Neuronal stem cell (in vitro differentiated cells): ENCODE data around the gene EBLN2.
A peak's percentile ranks its signal among the peaks of the same experiment; 100 is the strongest.

Experiments
- DNase-seq: peaks from one replicate; pipeline ENCODE4 v3.0.0-alpha.2; 2013; ENCODE audit warnings: low spot score
- H2AFZ ChIP-seq: one replicate; pipeline ENCODE4 v1.6.1; 2013; ENCODE audit warnings: mild to moderate bottlenecking, low read length, inconsistent platforms
- H2AK5ac ChIP-seq: 2 replicates; pipeline ENCODE4 v1.6.1; 2013; ENCODE audit warnings: low read depth, mild to moderate bottlenecking, inconsistent platforms, low read length, moderate library complexity, mixed read lengths
- H2BK120ac ChIP-seq: 2 replicates; pipeline ENCODE4 v1.6.1; 2013; ENCODE audit warnings: low read depth, mild to moderate bottlenecking, inconsistent platforms, low read length, moderate library complexity, mixed read lengths
- H2BK12ac ChIP-seq: one replicate; pipeline ENCODE4 v1.6.1; 2013; ENCODE audit warnings: low read length, inconsistent platforms
- H2BK15ac ChIP-seq: 2 replicates; pipeline ENCODE4 v1.6.1; 2013; ENCODE audit warnings: mild to moderate bottlenecking, low read length, inconsistent platforms, mixed read lengths
- H2BK5ac ChIP-seq: one replicate; pipeline ENCODE4 v1.6.1; 2013; ENCODE audit warnings: inconsistent platforms, mild to moderate bottlenecking, low read length, moderate library complexity
- H3K14ac ChIP-seq: one replicate; pipeline ENCODE4 v1.6.1; 2013; ENCODE audit warnings: low read length, inconsistent platforms
- H3K18ac ChIP-seq: 2 replicates; pipeline ENCODE4 v1.6.1; 2013; ENCODE audit warnings: low read length, inconsistent platforms
- H3K23ac ChIP-seq: 2 replicates; pipeline ENCODE4 v1.6.1; 2013; ENCODE audit warnings: low read depth, mild to moderate bottlenecking, mixed read lengths, low read length, inconsistent platforms; ENCODE audit not compliant: poor library complexity
- H3K27ac ChIP-seq: replicated peaks from 3 replicates; pipeline ENCODE4 v1.5.1; 2013; ENCODE audit warnings: low read length, inconsistent platforms
- H3K27me3 ChIP-seq, 3 experiments: 2 replicates each; pipeline ENCODE4 v1.6.1; 2013; ENCODE audit warnings: low read length in 3 of 3, mild to moderate bottlenecking in 2 of 3, inconsistent platforms in 1 of 3, low read depth in 1 of 3, mixed read lengths in 1 of 3, moderate library complexity in 1 of 3; ENCODE audit not compliant: control insufficient read depth in 3 of 3, insufficient read depth in 3 of 3
- H3K36me3 ChIP-seq, 2 donors: replicated peaks in 1 of 2; 2 replicates each; pipeline ENCODE4 v1.6.1; 2013; ENCODE audit warnings: low read length in 2 of 2; ENCODE audit not compliant: control insufficient read depth in 2 of 2, insufficient read depth in 2 of 2
- H3K4ac ChIP-seq: 2 replicates; pipeline ENCODE4 v1.6.1; 2013; ENCODE audit warnings: inconsistent platforms, mild to moderate bottlenecking, low read length, moderate library complexity
- H3K4me1 ChIP-seq, 2 donors: 1 replicate in 1 of 2; 2 replicates in 1 of 2; pipeline ENCODE4 v1.6.1; 2013; ENCODE audit warnings: low read length in 2 of 2, low read depth in 1 of 2; ENCODE audit not compliant: control insufficient read depth in 2 of 2, insufficient read depth in 1 of 2
- H3K4me2 ChIP-seq: one replicate; pipeline ENCODE4 v1.6.1; 2013; ENCODE audit warnings: mild to moderate bottlenecking, low read length, inconsistent platforms; ENCODE audit not compliant: insufficient read depth, poor library complexity, severe bottlenecking
- H3K4me3 ChIP-seq, 2 donors: 2 replicates each; pipeline ENCODE4 v1.5.1; 2013; ENCODE audit warnings: low read length in 2 of 2, mild to moderate bottlenecking in 2 of 2, inconsistent platforms in 1 of 2, moderate library complexity in 1 of 2
- H3K79me1 ChIP-seq: one replicate; pipeline ENCODE4 v1.6.1; 2013; ENCODE audit warnings: low read depth, mild to moderate bottlenecking, inconsistent platforms, low read length, moderate library complexity
- H3K9ac ChIP-seq: one replicate; pipeline ENCODE4 v1.6.1; 2013; ENCODE audit warnings: mild to moderate bottlenecking, low read depth, low read length, inconsistent platforms; ENCODE audit not compliant: poor library complexity
- H3K9me3 ChIP-seq, 2 donors: replicated peaks in 1 of 2; 2 replicates each; pipeline versions ENCODE3 to v1.6.1; 2013; ENCODE audit warnings: low read length in 2 of 2, mild to moderate bottlenecking in 2 of 2, inconsistent platforms in 1 of 2, low read depth in 1 of 2, mixed read lengths in 1 of 2, moderate library complexity in 1 of 2; ENCODE audit not compliant: control insufficient read depth in 2 of 2, insufficient read depth in 1 of 2
- H4K8ac ChIP-seq: one replicate; pipeline ENCODE4 v1.6.1; 2013; ENCODE audit warnings: low read depth, mild to moderate bottlenecking, inconsistent platforms, low read length, moderate library complexity
- H4K91ac ChIP-seq: one replicate; pipeline ENCODE4 v1.6.1; 2013; ENCODE audit warnings: low read length, low read depth, mild to moderate bottlenecking, inconsistent platforms; ENCODE audit not compliant: poor library complexity
- WGBS, 2 donors: extraction: QIAGEN DNeasy Blood & Tissue Kit; methylation state at CpG; one replicate each; pipeline ENCODE4 v1.1.7; 2013; ENCODE audit warnings: missing lambda C conversion rate in 2 of 2, mixed read lengths in 1 of 2; ENCODE audit not compliant: insufficient read length in 2 of 2, insufficient replicate concordance in 1 of 2; ENCODE audit errors: extremely low coverage in 2 of 2; 5-methylcytosine and 5-hydroxymethylcytosine counted together

Gene EBLN2

DNA sequence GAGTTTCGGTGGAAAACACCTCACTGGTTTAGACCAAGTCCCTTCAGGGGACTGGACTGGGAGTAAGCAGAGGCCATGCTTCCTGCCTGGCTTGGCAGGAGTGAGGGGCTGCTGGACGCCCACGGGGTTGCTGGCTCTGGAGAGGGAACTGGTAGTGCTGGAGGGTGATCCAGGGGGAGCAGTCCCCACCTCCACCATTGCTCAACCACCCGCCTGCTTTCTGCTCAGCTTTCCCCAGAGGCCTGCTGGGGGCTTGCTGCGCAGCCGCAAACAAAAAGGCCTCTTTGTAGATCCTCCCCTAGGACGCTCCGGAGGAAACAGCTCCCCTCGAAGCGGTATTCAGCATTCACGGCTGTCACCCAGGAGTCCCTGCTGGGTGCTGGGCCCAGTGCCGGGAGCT is 33.5 kb downstream of the EBLN2 start:
- Histone ChIP-seq H4K8ac (no peak overlapping the region), H2AK5ac (no peak overlapping the region), H2BK120ac (no peak overlapping the region), H3K23ac (no peak overlapping the region), H3K4me2 (no peak overlapping the region), H2BK5ac (no peak overlapping the region), H2AFZ (no peak overlapping the region), H3K14ac (no peak overlapping the region), H3K9me3 (peaks cover 2 to 3% of the 10 kb centered on the region in 2 donors), H3K18ac (peak overlapping the region; percentile 68), H4K91ac (no peak overlapping the region), H3K27me3 (peaks cover 0 to 6% (median 0%) of the 10 kb centered on the region in 3 experiments), H3K4ac (no peak overlapping the region), H3K27ac (no peak overlapping the region), H3K9ac (no peak overlapping the region), H3K79me1 (no peaks in the 10 kb centered on the region), H3K4me1 (peaks cover 0 to 5% of the 10 kb centered on the region in 2 donors), H2BK15ac (peak overlapping the region; percentile 33), H3K4me3 (no peak overlapping the region), H3K36me3 (no peaks in the 10 kb centered on the region), H2BK12ac (no peak overlapping the region)
- no CpG with 5 or more reads among the region's 12 CpGs for WGBS, 2 donors
- no peak for DNase-seq

DNA sequence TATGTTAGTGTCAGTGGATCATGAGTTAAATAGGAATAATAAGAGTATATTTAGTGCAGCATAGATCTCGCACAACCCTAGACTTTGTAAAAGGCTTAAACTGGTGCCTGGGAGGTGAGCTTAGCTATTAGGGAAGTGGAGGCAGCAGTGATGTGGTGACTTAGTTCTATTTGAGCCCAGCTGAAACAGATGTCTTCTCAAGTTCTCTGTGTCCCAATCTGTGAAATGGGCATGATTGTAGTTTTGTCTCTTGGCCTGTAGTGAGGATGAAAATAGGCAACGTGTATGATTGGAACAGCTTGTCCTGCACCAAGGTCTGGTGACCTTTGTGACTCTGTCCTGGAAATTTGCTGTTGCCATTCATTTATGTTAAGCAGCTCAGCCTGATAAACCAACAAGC is 34.7 kb downstream of the EBLN2 start:
- no peak overlapping the region for H3K27ac ChIP-seq
- peaks cover 0 to 6% (median 0%) of the 10 kb centered on the region in 3 experiments for H3K27me3 ChIP-seq
- H2AK5ac ChIP-seq: no peak overlapping the region
- no peak overlapping the region for H4K91ac ChIP-seq
- no peaks in the 10 kb centered on the region for H3K36me3 ChIP-seq
- H2BK5ac ChIP-seq: no peak overlapping the region
- no peak overlapping the region for H3K9ac ChIP-seq
- peaks cover 0 to 8% of the 10 kb centered on the region in 2 donors for H3K4me1 ChIP-seq
- H3K14ac ChIP-seq: no peak overlapping the region
- H3K9me3 ChIP-seq: peaks cover 2 to 3% of the 10 kb centered on the region in 2 donors
- no peak overlapping the region for H2BK15ac ChIP-seq
- H2BK120ac ChIP-seq: no peak overlapping the region
- no peak overlapping the region for H3K4me3 ChIP-seq
- no peak overlapping the region for H2AFZ ChIP-seq
- H4K8ac ChIP-seq: no peak overlapping the region
- no peak overlapping the region for H3K18ac ChIP-seq
- WGBS, 2 donors: no CpG with 5 or more reads among the region's 2 CpGs
- DNase-seq: no peak
- no peak overlapping the region for H2BK12ac ChIP-seq
- no peak overlapping the region for H3K23ac ChIP-seq
- no peaks in the 10 kb centered on the region for H3K79me1 ChIP-seq
- no peak overlapping the region for H3K4ac ChIP-seq
- H3K4me2 ChIP-seq: no peak overlapping the region

DNA sequence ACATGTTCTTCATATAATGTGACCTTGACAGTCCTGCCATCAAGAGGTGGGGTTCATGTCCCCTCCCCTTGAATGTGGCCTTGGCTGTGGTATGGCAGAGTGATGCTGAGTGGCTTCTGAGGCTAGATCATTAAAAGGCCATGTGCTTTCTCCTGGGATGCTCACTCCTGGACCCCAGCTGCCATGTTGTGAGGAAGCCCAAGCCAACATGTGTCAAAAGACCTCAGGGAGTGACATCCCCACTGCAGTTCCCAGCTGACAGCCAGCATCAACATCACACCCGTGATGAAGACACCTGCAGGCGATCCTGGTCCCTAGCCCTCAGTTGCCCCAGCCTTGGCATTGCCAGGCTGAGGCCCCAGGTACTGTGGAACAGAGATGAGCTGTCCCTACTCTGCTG is 36.6 kb downstream of the EBLN2 start:
- Histone ChIP-seq H2BK5ac (no peak overlapping the region), H4K8ac (no peak overlapping the region), H3K18ac (no peak overlapping the region), H3K4me1 (peaks cover 0 to 8% of the 10 kb centered on the region in 2 donors), H3K27me3 (peaks cover 0 to 6% (median 0%) of the 10 kb centered on the region in 3 experiments), H3K4ac (no peak overlapping the region), H4K91ac (no peak overlapping the region), H3K79me1 (no peaks in the 10 kb centered on the region), H3K4me3 (no peak overlapping the region), H3K36me3 (no peaks in the 10 kb centered on the region), H2BK12ac (no peak overlapping the region), H2BK15ac (no peak overlapping the region), H2AFZ (no peak overlapping the region), H3K23ac (no peak overlapping the region), H3K14ac (no peak overlapping the region), H3K4me2 (no peak overlapping the region), H2AK5ac (no peak overlapping the region), H3K27ac (no peak overlapping the region), H3K9ac (no peak overlapping the region), H2BK120ac (no peak overlapping the region), H3K9me3 (peaks cover 2 to 3% of the 10 kb centered on the region in 2 donors)
- DNase-seq: no peak
- WGBS, 2 donors: no CpG with 5 or more reads among the region's 2 CpGs

DNA sequence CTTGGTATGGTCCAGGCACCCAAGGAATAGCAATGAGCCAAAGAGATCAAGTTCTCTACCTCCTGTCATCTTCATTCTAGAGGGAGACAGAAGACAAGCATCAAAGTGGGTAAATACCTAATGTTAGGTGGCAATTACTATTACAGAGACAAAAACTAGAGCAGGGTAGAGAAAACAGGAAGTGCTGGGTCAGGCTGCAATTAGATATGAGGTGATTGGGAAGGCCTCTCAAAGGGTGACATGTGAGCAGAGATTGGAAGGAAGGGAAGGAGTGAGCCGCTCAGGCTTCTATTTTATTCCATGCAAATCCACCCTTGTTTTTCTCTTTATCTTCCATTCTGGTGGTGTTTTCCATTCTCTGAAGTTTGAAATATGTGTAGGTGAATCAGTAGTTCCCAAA is 37.4 kb downstream of the EBLN2 start:
- no peak overlapping the region for H2BK5ac ChIP-seq
- H2BK120ac ChIP-seq: no peak overlapping the region
- H3K18ac ChIP-seq: no peak overlapping the region
- no peaks in the 10 kb centered on the region for H3K36me3 ChIP-seq
- H3K79me1 ChIP-seq: no peaks in the 10 kb centered on the region
- no peak overlapping the region for H2AK5ac ChIP-seq
- no peak for DNase-seq
- H3K23ac ChIP-seq: no peak overlapping the region
- H4K8ac ChIP-seq: no peak overlapping the region
- no peak overlapping the region for H2BK12ac ChIP-seq
- no peak overlapping the region for H3K27ac ChIP-seq
- H2BK15ac ChIP-seq: no peak overlapping the region
- peaks cover 2 to 3% of the 10 kb centered on the region in 2 donors for H3K9me3 ChIP-seq
- no peak overlapping the region for H2AFZ ChIP-seq
- H3K4me2 ChIP-seq: no peak overlapping the region
- H4K91ac ChIP-seq: no peak overlapping the region
- H3K4me3 ChIP-seq: no peak overlapping the region
- H3K9ac ChIP-seq: no peak overlapping the region
- WGBS, 2 donors: no CpG with 5 or more reads among the region's 1 CpG
- H3K4me1 ChIP-seq: peaks cover 0 to 8% of the 10 kb centered on the region in 2 donors
- H3K14ac ChIP-seq: no peak overlapping the region
- H3K4ac ChIP-seq: no peak overlapping the region
- peaks cover 0 to 6% (median 0%) of the 10 kb centered on the region in 3 experiments for H3K27me3 ChIP-seq
